ENCODE results near the gene VPS13A.
A peak's percentile ranks its signal among the peaks of the same experiment; 100 is the strongest.

The VPS13A gene

DNA sequence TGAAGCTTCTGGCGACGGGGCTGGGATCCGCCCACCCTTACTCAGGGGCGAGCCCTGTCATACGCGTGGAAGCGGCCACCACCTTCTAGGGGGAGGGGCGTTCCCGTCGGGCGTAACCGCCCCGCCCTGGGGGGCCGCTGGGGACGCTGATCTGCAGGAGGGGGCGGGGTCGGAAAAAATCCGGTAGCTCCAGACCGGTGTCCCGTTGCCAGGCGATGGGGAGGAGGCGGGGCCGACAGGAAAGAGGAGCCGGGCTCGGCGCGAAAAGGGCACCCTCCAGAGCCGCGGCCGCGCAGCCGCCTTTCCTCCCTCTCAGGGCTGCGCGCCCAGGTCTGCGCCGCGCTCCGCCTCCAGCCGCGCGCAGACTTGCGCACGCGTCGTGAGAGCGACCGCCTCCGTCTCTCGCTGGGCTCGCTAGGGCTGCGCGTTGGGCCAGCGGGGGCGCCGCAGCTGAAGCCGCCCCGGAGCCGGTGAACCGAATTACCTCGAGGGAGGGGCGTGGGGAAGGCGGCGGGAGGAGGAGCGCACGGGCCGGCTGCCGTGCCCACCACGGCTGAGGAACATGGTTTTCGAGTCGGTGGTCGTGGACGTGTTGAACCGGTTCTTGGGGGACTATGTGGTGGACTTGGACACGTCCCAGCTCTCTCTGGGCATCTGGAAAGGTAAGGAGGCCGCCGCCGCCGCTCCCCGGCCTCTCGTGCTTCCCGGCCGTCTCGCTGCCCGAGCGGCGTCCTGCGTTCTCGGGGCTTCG lies at the start of gene VPS13A:
VPS13A (plus strand) TSS at position 392 of the 751 bp plus-strand sequence; CDS start at position 563, 171 bp downstream.
- DNase-seq: peak; percentile 98

DNA sequence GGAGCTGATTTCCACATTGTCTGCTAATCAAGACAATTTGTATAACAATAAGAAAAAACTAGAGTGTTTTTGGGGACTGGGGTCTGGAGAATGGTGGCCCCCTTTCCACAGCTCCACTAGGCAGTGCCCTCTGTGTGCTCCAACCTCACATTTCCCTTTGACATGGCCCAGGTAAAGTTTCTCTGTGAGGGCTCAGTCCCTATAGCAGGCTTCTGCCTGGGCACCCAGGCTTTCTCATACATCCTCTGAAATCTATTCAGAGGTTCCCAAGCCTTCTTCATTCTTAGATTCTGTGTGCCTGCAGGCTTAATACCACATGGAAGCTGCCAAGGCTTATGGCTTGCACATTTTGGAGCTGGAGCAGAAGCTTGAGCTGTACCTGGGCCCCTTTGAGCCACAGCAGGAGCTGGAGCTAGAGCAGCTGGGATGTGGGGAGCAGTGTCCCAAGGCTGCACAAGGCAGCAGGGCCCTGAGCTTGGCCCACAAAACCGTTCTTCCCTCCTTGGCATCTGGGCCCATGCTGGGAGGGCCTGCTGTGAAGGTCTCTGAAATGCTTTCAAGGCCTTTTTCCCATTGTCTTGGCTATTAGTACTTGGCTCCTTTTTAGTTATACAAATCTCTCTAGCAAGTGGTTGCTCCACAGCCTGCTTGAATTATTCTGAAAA lies 49.1 kb upstream of the VPS13A start:
- DNase-seq: no peak

DNA sequence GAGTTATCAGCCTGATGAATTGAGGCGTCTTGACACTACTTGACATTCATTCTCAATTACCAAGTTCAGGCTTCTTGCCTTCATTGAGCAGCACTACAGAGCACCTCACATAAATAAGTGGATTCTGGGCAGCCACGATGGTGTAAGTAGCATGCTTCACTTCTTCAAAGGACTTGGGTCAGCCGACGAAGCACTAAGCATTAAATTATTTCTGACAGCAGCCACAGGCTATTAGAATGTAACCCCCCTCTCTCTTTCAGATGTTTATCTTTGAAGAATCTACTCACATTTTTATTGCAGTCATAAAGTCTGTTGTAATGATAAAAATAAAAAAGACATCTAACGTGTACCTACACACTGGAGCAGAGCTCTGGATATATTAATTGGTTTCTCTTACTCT lies 45.9 kb upstream of the VPS13A start:
- no peak for DNase-seq

DNA sequence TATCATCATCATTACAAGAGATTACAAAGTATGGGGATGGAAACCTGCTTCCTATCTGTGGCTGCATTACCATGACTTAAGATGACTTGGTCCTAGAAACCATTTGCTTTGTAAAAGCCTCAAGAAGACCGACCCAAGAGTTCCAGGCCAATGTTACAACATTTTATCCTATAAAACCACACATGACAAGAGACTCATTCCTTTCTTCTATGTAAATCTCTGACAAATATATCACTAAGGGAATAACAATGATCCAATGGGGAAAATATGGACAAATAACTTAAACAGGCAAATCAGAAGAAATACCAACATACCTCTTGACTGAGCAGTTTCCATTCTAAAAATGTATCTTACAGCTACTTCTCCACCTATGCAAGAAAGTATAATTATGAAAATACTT lies 44.3 kb upstream of the VPS13A start:
- DNase-seq: no peak

DNA sequence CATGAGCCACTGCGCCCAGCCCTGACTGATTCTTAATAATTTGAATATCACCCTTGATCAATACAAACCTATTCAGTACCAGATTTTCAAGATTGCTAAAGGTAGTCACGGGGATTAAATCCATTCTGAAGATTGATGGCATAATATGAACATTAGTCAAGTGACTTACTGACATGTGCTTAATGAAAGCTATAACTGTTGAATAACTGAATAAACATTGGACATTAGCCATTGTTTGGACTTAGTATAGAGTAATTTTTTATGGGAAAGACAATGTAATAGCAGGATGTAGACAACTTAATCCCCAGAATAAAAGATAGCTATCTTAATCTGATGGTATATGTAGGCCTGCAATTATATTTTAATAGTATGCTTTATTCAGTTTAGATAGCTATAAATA lies 35.0 kb upstream of the VPS13A start:
- DNase-seq: no peak

DNA sequence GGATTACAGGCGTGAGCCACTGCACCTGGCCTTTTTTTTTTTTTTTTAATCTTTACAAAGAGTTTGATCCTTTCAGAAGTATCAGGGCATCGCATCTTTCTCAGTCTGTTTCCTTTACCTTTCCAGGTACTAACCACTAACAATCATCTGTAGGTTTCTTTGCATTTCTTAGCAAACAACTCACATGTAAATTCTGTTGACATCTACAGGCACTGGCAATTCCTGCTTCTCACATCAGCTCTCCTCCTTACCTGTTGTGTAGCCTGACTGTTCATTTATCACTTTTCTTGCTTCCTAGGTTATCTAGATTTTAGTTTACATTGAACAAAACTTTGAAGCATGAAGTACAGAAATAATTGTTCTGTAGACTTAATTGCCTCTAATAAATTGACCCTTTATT lies 27.5 kb upstream of the VPS13A start:
- no peak for DNase-seq

DNA sequence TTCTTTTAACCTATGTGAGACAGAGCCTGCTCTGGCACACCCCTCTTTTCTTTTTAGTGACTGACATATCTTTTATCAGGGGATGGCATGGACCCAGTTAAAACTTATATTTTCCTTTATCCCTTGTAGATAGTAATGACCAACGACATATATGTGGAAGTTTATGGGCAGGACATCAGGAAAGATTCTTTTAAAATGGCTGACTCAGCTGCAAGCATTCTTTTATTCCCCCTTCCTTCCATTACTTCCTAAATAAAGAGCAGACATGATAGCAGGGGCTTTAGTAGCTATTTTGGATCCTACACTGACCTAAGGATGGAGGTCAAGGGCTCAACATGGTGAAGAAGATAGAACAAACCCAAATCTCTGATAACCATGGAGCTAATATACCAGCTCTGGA lies 25.0 kb upstream of the VPS13A start:
- no peak for DNase-seq

DNA sequence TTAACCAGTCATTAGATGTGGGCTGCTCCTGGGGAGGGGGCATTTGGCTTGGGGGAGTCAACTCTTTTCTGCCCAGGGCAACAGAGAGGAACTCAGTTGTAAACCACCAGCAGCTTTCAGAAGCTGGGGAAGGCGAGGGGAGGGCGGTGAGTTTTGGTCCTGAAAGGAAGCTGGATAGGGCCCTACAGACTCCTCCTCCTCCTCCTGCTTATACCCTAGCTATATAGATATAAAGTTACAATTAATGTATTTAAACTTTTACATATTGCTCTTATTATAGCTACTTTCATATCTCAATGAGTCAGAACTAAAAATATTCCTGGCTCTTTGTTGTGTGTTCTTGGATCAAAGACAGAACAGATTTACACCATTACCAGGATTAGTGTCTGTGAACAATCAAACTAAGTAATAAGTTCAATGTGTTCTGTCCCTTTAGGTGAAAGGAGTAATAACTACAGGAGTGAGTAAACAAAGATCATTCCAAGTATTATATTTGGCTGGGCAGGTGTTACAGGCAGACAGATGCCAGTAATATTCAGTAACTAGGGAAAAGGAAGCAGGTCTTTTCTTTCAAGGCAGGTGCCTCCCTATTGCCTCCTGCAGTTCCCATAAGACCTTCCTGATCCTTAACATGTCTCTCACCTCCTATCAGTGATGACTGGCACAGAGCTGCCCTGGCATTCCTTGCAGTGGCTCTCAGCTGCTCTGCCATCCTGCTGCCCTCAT lies 20.5 kb upstream of the VPS13A start:
- DNase-seq: no peak

DNA sequence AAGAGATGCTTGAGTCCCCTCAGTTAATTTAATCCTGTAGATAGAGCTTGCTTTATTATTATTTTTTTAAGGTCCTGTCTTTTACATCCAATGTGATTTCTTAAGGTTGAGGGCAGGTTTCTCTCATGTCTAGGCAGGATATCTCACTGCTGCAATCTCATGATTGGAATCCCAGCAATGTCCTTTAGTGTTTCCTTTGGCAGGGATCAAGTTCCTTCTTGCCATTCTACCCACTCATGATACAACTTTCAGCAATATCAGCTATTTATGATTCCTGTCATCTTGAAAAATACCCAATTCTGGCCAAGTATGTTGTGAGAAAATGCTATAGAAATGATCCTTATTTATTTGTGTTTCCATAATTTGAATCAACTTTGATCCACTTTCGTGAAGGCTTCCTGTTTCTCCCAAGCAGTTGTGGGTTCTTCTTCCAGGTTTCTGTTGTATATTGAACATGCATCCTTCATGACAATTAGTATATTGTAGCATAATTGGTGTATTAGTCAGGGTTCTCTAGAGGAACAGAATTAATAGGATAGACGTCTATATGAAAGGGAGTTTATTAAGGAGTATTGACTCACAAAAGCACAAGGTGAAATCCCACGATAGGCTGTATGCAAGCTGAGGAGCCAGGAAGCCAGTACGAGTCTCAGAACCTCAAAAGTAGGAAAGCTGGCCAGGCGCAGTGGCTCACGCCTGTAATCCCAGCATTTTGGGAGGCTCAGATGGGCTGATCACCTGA lies 18.4 kb upstream of the VPS13A start:
- no peak for DNase-seq

DNA sequence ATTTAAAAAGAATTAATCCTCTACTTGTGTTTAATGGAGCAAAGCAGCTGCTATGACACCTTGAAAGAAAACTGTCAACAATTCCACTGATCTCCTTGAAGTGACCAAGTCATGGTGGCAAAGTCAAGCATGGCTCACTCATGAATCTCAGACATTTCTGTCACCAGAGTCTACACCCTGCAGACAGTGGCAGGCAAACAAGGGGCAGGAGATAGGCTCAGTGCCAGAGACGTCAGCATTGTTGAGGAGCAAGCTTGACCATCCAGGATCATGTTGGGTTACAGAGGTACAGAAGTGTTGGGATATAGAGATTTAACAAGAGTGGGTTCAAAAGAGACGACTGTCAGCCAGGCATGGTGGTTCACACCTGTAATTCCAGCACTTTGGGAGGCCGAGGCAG lies 16.1 kb upstream of the VPS13A start:
- DNase-seq: no peak

DNA sequence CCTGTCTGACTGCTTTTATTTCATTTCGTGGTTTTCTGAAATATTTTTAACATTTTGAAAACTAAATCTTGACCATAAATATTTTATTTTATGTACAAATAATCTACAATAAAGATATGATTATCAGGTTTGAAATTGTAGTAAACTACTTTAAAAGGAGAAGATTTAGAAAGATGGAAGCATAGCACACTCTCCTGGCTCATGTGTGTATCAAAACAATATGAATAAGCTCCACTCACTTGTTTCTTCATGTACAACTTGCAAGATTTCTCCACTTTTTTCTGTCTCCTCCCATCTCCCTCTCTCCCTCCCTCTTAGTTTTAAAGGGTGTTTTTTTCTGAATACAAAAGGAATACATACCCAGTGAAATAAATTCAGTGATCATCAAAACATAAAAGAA lies 15.4 kb upstream of the VPS13A start:
- no peak for DNase-seq

DNA sequence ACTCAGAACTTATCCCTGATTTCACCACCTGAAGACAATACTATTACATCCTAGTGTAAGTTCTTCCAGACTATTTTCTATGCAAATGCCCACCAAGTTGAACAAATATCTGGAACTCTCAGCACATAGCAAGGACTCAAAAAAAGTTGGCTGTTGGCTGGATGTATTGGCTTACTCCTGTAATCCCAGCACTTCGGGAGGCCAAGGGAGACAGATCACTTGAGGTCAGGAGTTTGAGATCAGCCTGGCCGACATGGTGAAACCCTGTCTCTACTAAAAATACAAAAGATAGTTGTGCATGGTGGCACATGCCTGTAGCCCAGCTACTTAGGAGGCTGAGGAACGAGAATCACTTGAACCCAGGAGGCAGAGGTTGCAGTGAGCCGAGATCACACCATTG lies 15.0 kb upstream of the VPS13A start:
- DNase-seq: no peak

DNA sequence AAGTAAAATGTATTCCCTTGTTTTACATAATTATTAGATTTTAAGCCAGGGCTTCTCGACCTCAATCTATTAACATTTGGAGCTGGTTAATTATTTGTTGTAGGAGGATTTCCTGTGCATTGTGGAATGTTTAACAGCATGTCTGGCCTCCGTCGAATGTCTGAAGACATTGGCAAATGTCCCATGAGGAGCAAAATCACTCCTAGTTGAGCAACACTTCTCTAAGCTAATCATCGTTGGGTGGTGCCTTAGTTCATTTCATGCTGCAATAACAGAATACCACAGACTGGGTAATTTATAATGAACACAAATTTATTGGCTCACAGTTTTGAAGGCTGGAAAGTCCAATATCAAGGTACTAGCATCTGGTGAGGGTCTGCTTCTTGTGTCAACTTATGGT lies 13.4 kb upstream of the VPS13A start:
- no peak for DNase-seq

DNA sequence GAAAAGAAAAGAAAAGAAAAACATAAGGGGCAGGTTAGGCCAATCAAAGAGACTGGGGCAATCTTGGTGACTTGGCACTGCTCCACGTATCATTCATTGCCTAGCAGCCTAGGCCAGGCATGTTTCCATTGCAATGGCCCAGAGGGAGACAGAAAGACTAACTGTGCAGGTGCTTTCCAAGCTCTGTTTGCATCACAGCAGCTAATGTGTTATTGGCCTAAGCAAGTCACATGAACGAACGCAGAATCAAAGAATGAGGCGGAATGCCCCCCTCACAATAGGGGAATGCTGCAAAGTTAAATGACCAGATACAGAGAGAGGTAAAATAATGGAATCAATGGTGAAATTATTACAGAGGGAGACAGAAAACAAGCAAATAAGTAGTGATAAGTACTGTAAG lies 11.1 kb upstream of the VPS13A start:
- no peak for DNase-seq

DNA sequence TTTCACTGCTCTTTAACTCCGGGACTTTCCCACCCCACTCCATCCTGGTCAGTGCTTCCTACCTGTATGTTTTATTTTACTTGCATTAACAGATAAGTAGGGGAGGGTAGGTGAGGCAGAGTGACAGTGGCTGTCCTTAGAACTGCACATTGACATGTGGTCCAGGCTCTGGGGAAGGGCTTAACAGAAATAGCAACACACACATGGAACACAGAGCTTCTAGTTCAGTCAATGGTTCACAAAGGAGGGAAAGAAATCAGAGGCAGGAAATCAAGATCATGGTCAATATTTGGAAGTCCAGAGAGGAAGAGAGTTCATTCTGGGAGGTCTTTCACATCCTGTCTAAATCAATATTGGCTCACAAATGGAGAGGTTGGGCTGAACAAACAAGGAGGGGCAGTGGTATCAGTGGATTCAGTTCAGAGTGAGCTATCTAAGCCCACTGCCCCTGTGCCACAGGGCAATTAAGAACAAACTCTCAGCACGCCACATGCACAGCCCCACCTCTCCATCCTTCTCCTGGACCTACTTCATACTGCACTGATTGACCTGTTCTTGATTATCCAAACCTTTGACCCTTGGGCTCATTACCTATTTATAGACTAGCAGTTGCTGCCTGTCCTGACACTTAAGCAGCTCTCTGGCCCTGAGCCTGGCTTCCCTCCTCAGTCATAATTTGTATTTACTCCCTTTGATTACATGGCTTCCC lies 6.2 kb upstream of the VPS13A start:
- DNase-seq: no peak

DNA sequence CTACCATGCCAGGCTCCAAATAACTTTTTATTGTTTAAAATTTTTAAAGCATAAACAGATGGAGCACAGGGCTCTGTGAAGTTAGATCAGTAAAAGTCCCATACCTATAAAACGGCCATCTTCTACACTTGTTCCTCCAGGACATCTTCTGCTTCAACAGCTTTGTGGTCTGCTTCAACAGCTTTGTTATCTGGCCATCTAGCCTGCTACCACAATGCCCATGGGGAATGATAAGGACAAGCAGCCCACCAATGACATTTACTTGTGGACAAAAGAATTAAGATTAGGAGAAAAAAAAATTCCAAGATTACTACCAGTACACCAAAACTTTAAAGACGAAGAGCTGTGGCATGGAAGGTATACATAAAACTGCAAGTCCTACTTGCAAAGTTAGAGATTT lies 2.2 kb upstream of the VPS13A start:
- DNase-seq: no peak

DNA sequence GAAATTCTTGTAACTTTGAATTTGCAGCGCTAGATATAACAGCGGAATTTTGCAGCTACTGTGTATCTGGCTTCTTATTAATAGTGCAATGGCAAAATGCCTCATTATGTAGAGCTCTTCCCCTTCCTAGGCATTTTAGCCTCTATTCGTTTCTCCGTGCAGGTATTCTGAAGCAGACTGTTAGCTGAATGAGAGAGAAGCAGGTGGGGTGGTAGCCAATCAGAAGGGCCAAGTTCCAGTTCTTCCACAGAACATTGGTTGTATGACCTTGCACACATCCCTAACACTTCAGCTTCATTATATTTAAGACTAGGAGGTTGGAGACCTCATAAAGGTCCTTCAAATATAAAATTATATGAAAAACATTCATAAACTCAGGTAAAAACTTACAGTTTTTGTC lies 1.2 kb upstream of the VPS13A start:
- DNase-seq: no peak

DNA sequence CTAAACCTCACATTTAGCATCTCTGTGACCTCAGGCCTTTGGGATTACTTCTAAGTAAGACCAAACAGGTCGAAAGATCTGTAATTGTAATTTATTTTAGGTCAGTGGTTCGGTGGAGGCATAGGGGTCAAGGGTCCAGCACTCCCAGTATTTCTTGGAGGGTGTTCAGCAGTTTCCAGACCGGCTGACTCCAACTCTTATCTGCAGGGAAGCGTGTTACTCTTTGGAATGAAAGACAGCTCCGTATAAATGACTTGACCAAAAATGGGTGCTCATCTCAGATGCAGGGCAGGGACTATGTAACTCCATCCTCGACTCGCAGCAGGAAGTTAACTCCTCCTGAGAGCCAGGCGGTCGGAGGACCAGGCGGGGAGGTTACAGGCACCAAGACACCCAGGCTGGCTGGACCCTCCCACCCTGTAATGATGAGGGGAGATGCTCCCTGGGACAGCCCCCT lies 620 bp upstream of the VPS13A start:
- DNase-seq: no peak

DNA sequence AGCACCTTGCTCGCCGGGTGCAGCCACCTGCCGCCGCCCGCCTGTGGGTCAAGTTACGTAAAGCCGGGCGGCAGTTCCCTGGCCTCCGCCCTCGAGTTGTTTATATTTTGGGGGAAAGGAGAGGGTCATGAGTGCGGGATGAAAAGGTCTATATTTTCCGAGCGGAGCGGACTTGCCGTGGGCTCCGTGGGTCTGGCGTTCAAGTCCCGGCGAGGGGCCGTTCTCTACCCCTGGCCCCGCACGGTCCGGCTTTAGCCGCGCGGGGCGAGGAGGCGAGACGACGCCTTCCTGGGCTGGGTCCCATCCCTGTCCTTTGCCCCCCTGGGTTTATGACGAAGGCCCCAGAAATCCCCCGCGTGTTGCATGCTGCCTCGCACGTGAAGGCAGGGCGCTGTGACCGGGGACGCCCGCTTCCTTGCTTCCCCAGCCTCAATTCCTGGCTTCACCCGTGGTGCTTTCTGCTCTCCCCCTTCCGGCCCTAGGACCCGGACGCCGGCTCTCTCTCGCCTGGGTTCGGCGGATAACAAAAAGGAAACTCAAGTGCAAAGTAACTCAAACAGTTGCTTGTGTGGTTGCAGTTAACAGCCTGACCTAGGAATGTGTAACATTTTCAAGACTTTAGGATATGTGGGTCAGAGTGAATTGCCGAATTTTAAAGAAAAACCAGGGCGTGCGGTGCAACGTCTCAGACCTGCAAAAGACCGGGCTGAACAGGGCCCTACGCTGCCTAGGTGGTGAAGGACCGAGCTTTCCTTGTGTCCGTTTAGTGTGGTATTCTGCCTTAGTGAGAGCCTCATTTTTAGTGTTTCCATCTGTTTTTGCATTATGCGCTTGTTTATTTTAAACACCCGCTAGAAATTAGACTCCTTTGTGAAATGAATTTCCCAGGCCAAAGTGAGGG lies 810 bp downstream of the VPS13A start:
- DNase-seq: peak; percentile 64

DNA sequence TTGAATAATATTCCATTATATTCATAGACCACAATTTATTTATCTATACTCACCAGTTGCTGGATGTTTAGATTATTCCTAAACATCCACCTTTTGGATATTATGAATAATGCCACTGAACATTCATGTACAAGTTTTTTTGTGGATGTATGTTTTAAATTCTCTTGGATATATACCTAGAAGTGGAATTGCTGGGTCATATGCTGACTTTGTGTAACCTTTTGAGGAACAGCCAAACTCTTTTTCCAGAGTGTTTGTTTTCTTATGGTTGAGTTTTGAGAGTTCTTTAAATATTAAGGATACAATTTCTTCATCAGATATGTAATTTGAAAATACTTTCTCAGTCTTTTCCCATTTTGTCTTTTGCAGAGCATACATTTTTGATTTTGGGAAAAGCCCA lies 2.7 kb downstream of the VPS13A start:
- no peak for DNase-seq

DNA sequence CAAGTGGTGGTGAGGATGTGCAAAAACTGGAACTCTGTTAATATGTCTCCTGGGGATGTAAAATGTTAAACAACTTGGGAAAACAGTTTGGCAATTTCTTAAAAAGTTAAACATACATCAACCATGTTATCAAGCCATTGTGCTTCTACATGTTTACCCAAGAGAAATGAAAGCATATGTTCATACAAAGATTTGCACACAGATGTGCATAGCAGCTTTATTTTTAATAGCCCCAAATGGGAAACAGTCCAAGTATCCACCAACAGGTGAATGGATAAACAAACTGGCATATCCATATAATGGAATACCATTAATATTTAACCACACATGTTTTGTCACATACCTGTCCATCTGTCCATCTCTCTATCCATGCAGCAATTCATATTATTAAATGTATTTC lies 6.2 kb downstream of the VPS13A start:
- no peak for DNase-seq

DNA sequence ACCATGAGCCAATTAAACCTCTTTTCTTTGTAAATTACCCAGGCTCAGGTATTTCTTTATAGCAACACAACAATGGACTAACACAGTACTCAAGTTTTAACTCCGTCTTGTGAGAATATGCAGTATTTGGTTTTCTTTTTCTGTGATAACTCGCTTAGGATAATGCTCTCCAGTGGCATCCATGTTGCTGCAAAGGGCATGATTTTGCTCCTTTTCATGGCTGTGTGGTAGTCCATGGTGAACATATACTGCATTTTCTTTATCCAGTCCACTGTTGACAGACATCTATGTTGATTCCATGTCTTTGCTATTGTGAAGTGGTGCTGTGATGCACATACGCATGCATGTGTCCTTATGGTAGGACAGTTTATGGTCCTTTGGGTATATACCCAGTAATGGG lies 10.9 kb downstream of the VPS13A start:
- DNase-seq: no peak
